NK-92 treated with Interleukin-12 subunit alpha and Interleukin-12 subunit beta, amount 100 ng/mL, for 24 hours (cell line): ENCODE measurements around the gene NEIL3.
"Not testable (repeated sequence)": the region's sequence is repeated elsewhere in the genome, so short reads cannot be mapped to it uniquely, and the experiment has no call there.

Experiments
- DNase-seq: peaks from one replicate; lab custom pipeline; 2025; lab: John Stamatoyannopoulos, UW

NEIL3 gene

DNA sequence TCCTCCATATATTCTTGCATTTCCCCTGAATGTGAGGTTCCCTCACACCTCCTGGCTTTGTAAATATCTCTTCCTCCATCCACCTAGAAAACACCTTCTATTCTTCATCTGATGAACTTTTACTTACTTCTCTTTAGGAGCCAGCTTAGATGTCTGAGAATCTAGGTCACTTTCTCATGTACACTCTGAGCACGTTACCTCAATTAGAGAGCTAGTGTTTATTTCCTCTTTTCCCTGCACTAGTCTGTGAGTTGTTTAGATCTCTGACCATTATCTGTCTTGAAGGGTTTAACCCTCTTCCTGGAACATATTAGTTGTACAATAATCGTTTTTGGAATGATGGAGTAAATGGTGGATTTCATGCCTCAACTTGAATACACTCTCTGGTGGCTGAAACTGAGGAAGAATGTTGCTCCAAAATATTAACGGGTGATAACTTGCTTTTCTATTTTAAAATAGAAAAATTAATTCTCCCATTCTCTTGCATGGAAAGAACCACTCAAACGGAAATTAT, 8.5 kb upstream of the NEIL3 start:
- no peak for DNase-seq

DNA sequence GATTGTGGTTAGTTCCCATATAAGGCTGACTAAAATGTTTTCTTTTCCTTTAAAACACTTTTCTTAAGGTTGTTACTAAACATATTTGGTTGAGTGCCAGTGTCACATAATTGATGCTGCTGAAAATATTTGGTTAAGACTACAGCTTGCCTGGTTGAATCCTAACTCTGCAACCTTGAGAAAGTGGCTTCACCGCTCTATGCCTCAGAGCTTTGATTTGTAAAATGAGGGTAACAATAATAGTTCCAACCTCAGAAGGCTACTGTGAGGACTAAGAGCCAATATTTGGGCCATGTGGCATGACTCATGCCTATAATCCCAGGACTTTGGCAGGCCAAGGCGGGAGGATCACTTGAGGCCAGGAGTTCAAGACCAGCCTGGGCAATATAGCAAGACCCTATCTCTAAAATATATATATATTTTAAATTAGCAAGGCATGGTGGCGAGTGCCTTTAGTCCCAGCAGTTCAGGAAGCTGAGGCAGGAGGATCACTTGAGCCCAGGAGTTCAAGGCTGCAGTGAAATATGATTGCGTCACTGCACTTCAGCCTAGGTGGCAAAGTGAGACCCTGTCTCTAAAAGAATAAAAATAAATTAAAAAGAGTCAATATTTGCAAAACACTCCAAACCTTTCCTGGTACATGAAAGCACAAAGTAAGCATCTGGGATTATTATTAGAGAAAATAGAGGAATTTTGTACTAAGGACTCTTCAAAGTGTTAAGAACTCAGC, 7.1 kb upstream of the NEIL3 start:
- DNase-seq = no peak

DNA sequence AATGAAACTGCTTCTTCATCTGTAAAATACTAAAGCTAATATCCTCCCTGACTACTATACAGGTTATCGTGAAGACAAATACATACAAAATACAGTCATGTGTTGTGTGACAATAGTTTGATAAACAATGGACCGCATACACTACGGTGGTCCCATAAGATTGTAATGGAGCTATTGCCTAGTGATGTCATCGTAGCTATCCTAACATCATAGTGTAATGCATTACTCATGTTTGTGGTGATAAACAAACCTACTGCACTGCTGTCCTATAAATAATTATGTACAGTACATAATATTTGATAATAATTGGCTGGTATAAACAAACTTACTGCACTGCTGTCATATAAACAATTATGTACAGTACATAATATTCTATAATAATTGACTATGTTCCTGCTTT, 5.6 kb upstream of the NEIL3 start:
- no peak for DNase-seq

DNA sequence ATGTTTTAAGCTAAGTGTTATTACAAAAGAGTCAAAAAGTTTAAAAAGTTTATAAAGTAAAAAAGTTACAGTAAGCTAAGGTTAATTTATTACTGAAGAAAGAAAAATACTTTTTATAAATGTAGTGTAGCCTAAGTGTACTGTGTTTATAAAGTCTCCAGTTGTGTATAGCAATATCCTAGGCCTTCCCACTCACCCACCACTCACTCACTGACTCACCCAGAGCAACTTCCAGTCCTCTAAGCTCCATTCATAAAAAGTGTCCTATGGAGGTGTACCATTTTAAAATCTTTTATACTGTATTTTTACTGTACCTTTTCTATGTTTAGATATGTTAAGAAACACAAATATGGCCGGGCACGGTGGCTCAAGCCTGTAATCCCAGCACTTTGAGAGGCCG, 4.8 kb upstream of the NEIL3 start:
- DNase-seq = not testable (repeated sequence)

DNA sequence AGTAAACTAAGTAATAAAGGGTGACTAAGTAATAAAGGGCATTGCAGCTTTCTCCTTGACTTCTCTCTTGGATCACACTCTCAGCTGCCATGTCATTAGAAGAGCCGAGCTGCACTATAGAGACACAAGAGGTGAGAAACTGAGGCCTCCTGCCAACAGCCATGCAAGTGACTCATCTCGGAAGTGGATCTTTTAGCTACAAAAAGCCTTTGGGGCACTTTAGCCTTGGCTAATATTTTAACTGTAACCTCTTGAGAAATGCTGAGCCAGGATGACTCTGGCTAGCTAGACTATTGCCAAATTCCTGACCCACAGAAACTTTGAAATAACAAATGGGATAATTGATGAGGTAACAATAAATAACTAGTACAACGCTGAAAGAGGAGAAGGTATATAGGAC, 1.5 kb upstream of the NEIL3 start:
- peak; percentile 7 for DNase-seq

DNA sequence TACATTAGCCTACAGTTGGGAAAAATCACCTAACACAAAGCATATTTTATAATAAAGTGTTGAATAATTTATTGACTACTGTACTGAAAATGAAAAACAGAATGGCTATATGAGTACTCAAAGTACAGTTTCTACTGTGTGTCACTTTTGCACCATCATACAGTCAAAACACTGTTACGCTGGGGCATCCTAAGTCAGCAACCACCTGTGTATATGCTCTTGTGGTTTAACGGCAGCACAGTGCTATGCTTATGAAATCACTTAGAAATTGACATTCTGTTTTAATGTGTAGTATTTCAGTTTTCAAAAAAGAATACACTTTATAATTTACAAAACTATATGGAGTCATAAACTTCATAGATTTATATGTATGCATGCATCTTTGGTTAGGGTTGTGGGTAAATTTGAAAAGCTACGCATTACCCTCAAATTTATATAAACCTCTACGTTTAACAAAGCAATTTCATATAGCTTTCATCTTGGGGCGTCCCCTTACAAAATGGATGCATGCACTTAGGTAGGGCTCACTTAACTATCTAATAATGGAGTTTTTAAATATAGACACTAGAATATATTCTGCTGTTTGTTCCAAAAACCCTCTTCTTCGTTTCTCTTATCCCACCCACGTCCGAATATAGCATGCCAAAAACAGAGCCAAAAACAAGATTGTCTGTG, 690 bp upstream of the NEIL3 start:
- DNase-seq = peak; percentile 18

DNA sequence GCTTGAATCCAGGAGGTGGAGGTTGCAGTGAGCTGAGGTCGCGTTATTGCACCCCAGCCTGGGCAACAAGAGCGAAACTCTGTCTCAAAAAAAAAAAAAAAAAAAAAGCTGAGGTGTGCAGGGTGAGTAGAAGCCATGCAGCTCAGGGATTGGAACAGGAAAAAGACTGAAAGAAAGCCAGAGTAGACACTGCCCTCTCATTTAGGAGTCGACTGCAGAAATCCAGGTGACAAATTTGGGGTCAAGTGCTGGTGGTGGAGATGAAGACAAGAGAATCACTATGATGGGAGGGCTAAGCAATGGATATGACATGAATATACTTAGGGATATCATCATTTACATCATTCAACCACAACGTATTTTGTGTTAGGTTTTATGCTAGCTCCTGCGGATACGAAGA, 1.9 kb downstream of the NEIL3 start:
- no peak for DNase-seq

DNA sequence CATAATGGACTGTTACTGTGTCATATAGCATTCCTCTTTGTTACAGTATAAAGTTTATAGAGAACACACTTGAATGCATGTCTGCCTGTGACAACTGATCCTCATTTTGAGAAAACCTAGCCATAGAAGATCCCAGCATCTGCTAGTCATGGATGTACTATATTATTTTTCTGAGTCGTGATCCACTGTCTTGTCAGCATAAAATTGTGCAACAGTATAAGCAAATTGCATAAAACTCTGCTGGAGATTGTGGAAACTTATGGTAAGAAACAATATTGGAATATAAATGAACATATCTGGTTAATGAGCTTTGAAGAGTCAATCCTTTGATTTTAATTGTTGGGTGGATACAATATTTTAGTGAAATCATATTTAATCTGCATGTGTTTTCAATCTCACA, 3.6 kb downstream of the NEIL3 start:
- no peak for DNase-seq

DNA sequence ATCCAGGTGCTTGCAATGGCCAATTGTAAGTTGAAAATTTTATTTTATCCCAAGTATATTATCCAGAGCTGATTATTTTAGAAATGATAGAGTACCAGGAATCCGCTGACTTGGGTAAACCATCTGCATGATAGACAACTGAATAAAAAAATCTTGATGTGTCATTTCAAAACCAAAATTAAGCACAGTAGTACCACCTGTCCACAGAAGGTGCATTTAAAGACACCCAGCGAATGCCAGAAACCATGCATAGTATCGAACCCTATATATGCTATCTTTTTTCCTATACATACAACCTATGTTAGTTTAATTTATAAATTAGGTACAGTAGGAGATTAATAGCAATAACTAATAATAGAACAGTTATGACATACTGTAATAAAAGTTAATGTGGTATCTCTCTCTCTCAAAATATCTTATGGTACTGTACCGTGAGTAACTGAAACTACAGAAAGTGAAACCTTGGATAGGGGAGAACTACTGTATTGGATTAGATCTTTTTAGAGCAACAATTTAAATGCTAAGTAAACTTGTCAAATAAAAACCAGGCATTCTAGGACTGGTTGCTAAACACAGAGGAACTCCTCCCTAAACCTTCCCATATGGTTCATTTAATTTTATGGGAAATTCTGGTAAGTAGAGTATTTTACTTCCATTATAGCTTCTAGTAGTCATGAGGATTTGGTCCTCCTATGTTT, 6.2 kb downstream of the NEIL3 start:
- no peak for DNase-seq

DNA sequence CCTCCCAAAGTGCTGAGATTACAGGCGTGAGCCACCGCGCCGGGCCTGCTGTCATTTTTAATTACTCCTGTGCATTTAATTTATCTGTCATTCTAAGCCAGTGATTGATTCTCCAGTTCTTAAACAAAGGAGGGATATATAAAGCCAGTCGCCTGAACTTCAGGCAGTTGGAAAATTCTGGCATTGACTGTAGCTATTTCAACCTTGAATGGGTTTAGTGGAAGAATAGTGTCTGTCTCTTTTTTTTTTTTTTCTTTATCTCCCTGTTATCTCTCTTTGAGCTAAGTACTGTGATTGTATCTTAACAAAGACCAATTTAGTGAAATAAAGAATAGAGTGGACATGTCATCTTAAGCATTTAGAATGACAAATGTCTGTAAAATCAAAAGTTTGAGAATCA, 11.0 kb downstream of the NEIL3 start:
- no peak for DNase-seq

DNA sequence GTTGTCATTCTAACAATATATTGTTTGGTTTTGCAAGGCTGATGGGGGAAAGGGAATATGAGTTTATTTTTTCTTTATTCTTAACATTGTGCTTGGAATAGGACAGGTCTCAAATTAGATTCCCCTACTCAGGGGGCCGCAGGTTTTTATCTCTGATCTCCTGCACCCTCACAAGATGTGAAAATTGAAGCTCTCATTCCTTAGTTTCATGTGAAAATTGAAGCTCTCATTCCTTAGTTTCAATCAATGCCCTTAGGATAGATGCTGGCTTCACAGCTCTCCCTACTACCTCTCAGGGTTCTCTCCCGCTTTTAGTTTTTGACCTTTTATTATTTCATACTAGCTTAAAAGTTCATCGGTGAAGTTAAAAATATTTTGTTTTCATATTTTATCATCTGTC, 12.0 kb downstream of the NEIL3 start:
- DNase-seq = no peak

DNA sequence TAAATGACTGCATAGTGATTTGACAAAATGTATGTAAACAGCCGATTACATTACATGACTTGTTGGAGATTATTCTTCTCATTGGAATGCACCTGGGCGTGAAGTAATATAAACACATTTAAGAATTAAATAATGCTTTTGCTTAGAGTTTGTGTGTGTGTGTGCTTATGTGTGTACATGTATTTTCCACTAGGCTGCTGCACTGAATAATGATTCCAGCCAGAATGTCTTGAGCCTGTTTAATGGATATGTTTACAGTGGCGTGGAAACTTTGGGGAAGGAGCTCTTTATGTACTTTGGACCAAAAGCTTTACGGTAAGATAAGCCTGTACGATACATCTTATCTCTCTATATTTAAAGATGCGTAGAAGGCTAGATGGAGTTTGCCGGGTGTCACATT, 12.6 kb downstream of the NEIL3 start:
- DNase-seq = no peak

DNA sequence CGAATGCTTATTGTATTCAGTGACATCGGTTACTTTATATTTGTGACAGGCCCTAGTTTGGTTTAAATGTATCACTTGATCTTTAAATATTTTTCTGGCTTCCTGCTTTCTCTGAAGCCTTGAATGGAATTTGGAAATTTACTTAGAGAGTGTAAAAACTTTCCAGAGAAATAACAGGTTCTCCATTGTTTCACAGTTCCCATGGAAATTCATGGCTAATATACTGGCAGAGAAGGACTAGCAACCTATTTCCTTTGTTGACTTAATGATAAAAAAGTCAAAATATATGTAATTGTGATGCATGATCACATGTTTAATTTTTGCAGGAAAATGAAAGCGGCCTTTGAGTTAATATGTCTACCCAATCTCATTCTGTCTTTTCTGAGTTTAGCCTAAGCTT, 13.2 kb downstream of the NEIL3 start:
- no peak for DNase-seq

DNA sequence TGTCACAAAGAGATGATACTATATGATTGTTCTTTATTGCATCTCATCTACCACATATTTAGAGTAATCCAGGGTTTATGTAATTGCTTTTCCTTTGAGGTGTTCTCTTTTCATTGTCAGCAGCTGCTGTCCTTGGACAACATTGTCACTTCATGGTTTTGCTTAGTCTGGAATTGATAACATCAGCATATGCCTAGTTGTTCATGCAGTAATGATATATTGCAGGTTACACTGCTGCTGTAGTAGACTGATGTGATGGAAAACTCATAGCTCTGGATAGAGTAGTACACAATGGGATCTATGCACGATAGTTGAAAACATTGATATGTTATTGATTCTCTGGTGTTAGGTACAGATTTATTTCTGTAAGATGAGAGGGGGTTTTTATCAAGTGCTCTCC, 13.7 kb downstream of the NEIL3 start:
- no peak for DNase-seq

DNA sequence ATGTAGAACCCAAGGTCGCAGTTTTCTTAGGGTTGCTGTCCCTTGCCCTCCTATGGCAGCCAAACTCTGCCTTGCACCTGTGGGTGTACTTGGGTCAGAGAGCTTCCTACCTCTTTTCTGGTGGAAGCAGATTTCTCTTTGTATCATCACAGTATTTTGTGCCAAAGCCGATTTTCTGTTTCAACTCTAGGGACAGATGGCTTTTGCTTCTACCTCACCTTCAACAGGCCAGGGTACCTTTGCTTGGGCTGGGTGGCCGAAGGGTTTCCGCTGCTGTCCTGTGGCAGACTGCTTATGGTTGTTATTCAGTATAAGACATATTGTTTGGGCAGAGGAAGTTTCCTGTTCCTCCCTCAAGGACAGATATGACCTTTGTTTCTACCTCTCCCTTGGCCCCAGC, 22.4 kb downstream of the NEIL3 start:
- no peak for DNase-seq

DNA sequence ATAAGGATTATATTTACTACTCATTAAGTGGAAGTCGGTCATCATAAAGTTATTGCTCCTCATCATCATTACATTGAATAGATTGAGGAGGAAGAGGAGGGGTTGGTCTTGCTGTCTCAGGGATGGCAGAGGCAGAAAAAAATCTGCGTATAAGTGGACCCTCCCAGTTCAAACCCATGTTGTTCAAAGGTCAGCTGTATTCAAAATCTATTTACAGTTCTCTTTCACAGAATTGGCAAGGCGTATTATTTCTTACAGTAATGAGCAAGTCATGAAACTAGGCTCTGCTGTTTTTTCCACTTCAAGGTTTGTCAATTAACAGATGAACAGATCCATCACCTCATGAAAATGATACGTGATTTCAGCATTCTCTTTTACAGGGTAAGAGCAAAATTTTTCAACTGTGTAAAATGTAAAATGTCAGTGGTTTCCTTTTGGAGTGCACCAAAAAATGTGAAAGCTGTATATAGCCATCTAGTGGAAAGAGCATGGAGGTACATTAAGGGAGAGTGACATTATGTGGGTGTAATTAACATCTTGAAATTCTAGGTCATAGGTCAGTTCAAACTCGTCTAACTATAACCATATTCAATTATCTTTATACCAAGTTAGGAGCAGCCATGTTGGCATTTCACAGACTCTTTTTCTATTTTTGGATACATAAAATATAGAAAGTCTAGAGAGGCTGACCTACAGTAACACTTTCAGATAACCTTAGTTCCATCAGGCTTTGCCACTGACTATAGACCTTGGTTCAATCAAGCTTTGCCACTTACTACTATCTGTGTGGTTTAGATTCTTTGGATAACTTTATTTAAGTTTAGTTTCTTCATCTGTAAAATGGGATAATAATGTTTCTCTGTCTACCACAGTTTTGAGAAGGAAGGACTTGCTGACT, 30.1 kb downstream of the NEIL3 start:
- DNase-seq = no peak

DNA sequence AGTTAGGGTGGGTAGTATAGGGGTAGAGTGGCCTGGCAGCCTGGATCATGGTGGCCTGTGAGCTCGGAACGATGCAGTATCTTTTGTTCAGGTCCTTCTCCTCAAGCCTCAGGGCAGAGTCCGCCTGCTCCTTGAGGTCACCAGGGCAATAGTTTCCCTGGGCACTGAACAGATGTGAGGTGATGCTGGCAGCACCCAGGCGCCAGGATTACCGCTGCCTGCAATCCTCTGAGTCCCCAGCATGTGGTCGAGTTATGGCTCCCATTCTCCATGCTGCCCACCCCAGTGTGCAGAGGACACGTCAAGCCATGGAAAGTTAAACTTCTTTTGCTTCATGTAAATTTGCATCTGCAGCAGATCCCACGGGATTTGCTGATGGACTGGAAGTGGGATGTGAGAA, 38.7 kb downstream of the NEIL3 start:
- DNase-seq = no peak

DNA sequence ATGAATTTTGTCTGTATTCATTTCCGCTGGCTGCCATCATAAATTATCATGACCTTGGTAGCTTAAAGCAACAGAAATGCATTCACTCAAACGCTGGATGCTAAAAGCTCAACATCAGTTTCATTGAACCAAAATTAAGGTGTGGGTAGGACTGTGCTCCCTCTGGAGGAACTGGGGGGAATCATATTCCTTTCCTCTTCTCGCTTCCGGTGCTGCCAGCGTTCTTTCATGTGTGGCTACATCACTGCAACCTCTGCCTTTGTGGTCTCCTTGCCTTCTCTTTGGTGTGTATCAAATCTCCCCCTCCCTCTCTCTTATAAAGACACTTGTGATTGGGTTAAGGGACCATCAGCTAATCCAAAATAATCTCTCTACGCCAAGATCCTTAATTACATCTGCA, 39.5 kb downstream of the NEIL3 start:
- DNase-seq = no peak

DNA sequence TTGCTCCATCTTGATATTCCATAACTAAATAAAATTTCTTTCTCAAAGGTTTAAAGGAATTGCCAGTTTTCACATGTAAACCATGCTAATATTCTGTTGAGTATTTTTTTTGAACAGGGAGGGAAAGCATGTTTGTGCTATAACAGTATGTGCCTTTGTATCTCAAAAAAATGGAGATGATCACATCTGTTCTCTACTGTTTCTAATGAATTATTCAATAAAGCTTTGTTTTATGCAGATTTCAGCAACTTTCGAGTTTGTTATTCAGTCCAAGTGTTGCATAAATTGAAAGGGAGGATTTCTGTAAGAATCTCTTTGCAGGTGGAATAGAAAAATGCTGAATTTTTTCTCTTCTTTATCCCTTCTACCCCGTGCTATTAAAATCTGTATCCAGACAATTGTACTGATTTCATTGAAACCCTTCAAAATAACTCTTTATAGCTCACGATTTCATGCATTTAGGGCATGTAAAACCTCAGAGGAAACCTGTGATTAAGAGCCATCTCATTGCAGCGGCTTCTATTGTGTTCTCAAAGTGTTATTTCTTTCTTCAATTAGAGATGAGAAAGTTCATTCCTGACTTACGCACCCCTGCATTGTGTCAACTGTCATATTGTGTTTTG, 42.1 kb downstream of the NEIL3 start:
- DNase-seq = no peak

DNA sequence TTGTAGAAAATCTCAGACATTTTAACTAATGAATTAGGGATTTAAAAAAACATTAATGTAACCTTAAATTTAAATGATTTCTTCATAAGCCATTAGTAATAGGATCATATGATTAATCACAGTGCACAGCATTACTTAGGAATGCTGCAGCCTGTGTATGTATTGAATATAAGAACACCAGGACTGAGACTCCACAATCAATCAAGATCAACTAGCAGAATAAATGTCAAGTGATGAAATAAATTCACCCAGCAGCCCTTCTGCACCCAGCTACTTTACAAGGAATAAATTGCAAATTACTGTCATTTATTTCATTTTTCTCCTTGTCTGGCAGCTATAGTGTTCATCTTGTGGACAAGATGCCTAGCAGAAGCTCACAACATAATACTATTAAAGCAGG, 46.5 kb downstream of the NEIL3 start:
- no peak for DNase-seq

DNA sequence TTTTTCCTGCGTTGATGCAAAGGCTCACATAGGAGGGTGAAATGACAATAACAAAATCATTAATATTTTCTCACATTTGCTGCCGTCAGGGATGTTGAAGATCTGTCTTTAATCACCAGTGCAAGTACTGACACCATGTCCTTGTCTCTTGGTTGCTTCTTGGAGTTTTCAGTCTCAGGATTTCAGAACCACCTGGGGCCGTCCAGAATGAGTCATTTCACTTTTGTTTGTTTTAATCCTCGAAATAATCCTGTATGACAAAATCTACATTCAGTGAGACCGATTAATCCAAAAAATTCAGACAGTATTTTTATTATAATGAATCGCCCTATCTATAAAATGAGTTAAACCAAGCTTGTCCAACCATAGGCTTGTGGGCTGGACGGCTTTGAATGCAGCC, 47.2 kb downstream of the NEIL3 start:
- DNase-seq = no peak

DNA sequence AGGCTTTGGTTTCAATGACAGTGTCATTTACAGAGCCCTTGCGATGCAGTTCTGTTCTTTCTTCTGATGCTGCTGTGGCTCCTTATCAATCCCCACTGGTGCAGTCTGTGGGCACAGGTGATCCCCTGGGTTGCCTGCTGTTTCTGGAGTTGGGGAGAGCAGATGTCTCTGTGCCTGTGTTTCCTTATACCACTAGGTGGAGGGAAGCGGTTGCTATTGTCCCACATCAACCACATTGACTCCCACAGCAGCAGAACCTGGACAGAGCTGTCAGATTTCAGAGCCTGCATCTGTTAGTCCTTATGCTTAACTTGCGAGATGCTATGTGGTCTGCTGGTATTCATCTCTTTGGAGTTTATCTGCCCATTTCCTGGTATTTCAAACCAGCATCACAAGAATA, 57.7 kb downstream of the NEIL3 start:
- no peak for DNase-seq
